ENCODE results near the gene FAM25A.
"Not testable (repeated sequence)": the region's sequence is repeated elsewhere in the genome, so short reads cannot be mapped to it uniquely, and the experiment has no call there.

Gene FAM25A

GRCh38 chr10:87020056-87020455, at the start of gene FAM25A:
Gene FAM25A, plus strand, starts transcription at chr10:87020294. Its CDS starts 31 bp downstream, at chr10:87020325.
- not testable (repeated sequence) for DNase-seq

GRCh38 chr10:86970982-86971231, 49.2 kb upstream of the FAM25A start:
- no peak for DNase-seq

- peak; percentile 87 for DNase-seq
Measured at GRCh38 chr10:86971232-86971991, 48.7 kb upstream of the FAM25A start.

- DNase-seq = no peak
Measured at GRCh38 chr10:86972613-86973380, 47.3 kb upstream of the FAM25A start.

GRCh38 chr10:86974484-86974883, 45.6 kb upstream of the FAM25A start:
- DNase-seq = no peak

GRCh38 chr10:86976362-86977056, 43.6 kb upstream of the FAM25A start:
- DNase-seq = no peak

- not testable (repeated sequence) for DNase-seq
Measured at GRCh38 chr10:86978457-86978856, 41.6 kb upstream of the FAM25A start.

- no peak for DNase-seq
Measured at GRCh38 chr10:86979296-86979818, 40.7 kb upstream of the FAM25A start.

- no peak for DNase-seq
Measured at GRCh38 chr10:86979977-86980448, 40.1 kb upstream of the FAM25A start.

- not testable (repeated sequence) for DNase-seq
Measured at GRCh38 chr10:86981020-86981419, 39.1 kb upstream of the FAM25A start.

GRCh38 chr10:86981716-86982115, 38.4 kb upstream of the FAM25A start:
- no peak for DNase-seq

- DNase-seq = not testable (repeated sequence)
Measured at GRCh38 chr10:86984498-86984897, 35.6 kb upstream of the FAM25A start.

GRCh38 chr10:86988520-86988919, 31.6 kb upstream of the FAM25A start:
- no peak for DNase-seq

GRCh38 chr10:86991362-86991761, 28.7 kb upstream of the FAM25A start:
- DNase-seq = not testable (repeated sequence)

GRCh38 chr10:86992456-86992855, 27.6 kb upstream of the FAM25A start:
- no peak for DNase-seq

GRCh38 chr10:86992929-86993328, 27.2 kb upstream of the FAM25A start:
- DNase-seq = no peak

GRCh38 chr10:86999802-87000403, 20.2 kb upstream of the FAM25A start:
- not testable (repeated sequence) for DNase-seq

- no peak for DNase-seq
Measured at GRCh38 chr10:87000491-87000890, 19.6 kb upstream of the FAM25A start.

GRCh38 chr10:87007124-87007523, 13.0 kb upstream of the FAM25A start:
- not testable (repeated sequence) for DNase-seq

- not testable (repeated sequence) for DNase-seq
Measured at GRCh38 chr10:87007674-87008073, 12.4 kb upstream of the FAM25A start.

- DNase-seq = not testable (repeated sequence)
Measured at GRCh38 chr10:87008303-87008702, 11.8 kb upstream of the FAM25A start.

- DNase-seq = not testable (repeated sequence)
Measured at GRCh38 chr10:87009134-87009696, 10.9 kb upstream of the FAM25A start.

- DNase-seq = not testable (repeated sequence)
Measured at GRCh38 chr10:87013528-87013927, 6.6 kb upstream of the FAM25A start.
